22Rv1 (cell line): ENCODE measurements around the gene TBC1D22A.

Source experiments
- CTCF ChIP-seq: fragments of 450-650 bp; IDR thresholded peaks from 2 replicates; pipeline ENCODE4 v1.5.1; 2017; ENCODE audit warnings: mild to moderate bottlenecking
- ZFX ChIP-seq: fragments of 450-650 bp; IDR thresholded peaks from 2 replicates; pipeline ENCODE4 v1.6.1; 2017; ENCODE audit warnings: antibody characterized with exemption, borderline replicate concordance

GRCh38 chr22:46869831-46870441 is 107.5 kb downstream of the TBC1D22A start:
- TF ChIP-seq CTCF, result no peak
- TF ChIP-seq ZFX, result no peak
